HepG2 (cell line): ENCODE results near the gene SUSD2. TPM values are rescaled to one million over a fixed set of nuclear protein-coding genes. Genes with fewer than 3 reads are reported as not detected.

Experiments used
- BORCS8-MEF2B ChIP-seq: sonication (generic); formaldehyde crosslinking; IDR thresholded peaks from 2 replicates; pipeline ENCODE4 v1.8.0; 2022; ENCODE audit warnings: mild to moderate bottlenecking, missing genetic modification reagents
- CENPT ChIP-seq: sonication (generic); formaldehyde crosslinking; IDR thresholded peaks from 2 replicates; pipeline ENCODE4 v1.8.0; 2022; ENCODE audit warnings: low read depth, mild to moderate bottlenecking, moderate library complexity, missing genetic modification reagents
- HNF4G ChIP-seq, 2 experiments: sonication (generic) in 1 of 2; formaldehyde crosslinking in 1 of 2; IDR thresholded peaks; 2 replicates each; pipeline versions ENCODE4 v1.4.0 to v1.6.1; 2011 to 2020; ENCODE audit warnings: borderline replicate concordance in 2 of 2, low read depth in 2 of 2, mild to moderate bottlenecking in 2 of 2, low read length in 1 of 2, missing genetic modification reagents in 1 of 2, moderate library complexity in 1 of 2
- KAT8 ChIP-seq: IDR thresholded peaks from 2 replicates; pipeline ENCODE4 v1.6.1; 2016; ENCODE audit warnings: missing genetic modification reagents, missing compliant biosample characterization
- KLF11 ChIP-seq: IDR thresholded peaks from 2 replicates; pipeline ENCODE4 v1.6.1; 2016; ENCODE audit warnings: missing compliant biosample characterization
- PCBP2 ChIP-seq: fragments of 200-400 bp; formaldehyde crosslinking; optimal IDR thresholded peaks from 2 replicates; pipeline ENCODE3; 2018; ENCODE audit warnings: low read length, low read depth; ENCODE audit not compliant: poor library complexity, severe bottlenecking
- POGZ ChIP-seq: sonication (generic); formaldehyde crosslinking; IDR thresholded peaks from 2 replicates; pipeline ENCODE4 v1.4.0; 2020; ENCODE audit warnings: mild to moderate bottlenecking, missing genetic modification reagents
- RARA ChIP-seq: IDR thresholded peaks from 2 replicates; pipeline ENCODE4 v1.6.1; 2016; ENCODE audit warnings: missing genetic modification reagents, missing compliant biosample characterization
- RXRB ChIP-seq: IDR thresholded peaks from 2 replicates; pipeline ENCODE4 v1.6.1; 2016; ENCODE audit warnings: borderline replicate concordance, missing genetic modification reagents, missing compliant biosample characterization
- SMAD9 ChIP-seq: sonication (generic); formaldehyde crosslinking; IDR thresholded peaks from 2 replicates; pipeline ENCODE4 v1.5.1; 2020; ENCODE audit warnings: mild to moderate bottlenecking, missing genetic modification reagents
- SNAPC2 ChIP-seq: sonication (generic); formaldehyde crosslinking; IDR thresholded peaks from 2 replicates; pipeline ENCODE4 v1.8.1; 2022; ENCODE audit warnings: mild to moderate bottlenecking, missing genetic modification reagents
- SOX13 ChIP-seq, 3 experiments: fragments of 450-650 bp in 1 of 3; sonication (generic) in 1 of 3; formaldehyde crosslinking in 1 of 3; IDR thresholded peaks in 2 of 3; conservative IDR thresholded peaks in 1 of 3; 2 replicates each; pipeline versions ENCODE4 v1.5.0 to v1.6.1; 2016 to 2020; ENCODE audit warnings: antibody characterized with exemption in 1 of 3, mild to moderate bottlenecking in 1 of 3, missing compliant biosample characterization in 1 of 3, missing genetic modification reagents in 1 of 3, moderate library complexity in 1 of 3
- SRSF1 ChIP-seq: fragments of 200-400 bp; formaldehyde crosslinking; optimal IDR thresholded peaks from 2 replicates; pipeline ENCODE3; 2017; ENCODE audit warnings: mild to moderate bottlenecking, low read depth, low read length, moderate library complexity
- THAP11 ChIP-seq: IDR thresholded peaks from 2 replicates; pipeline ENCODE4 v1.6.1; 2016; ENCODE audit warnings: missing biosample characterization, missing genetic modification reagents
- ZNF296 ChIP-seq: sonication (generic); formaldehyde crosslinking; conservative IDR thresholded peaks from 2 replicates; pipeline ENCODE4 v1.5.0; 2020; ENCODE audit warnings: mild to moderate bottlenecking, missing genetic modification reagents
- ZNF501 ChIP-seq: sonication (generic); formaldehyde crosslinking; IDR thresholded peaks from 2 replicates; pipeline ENCODE4 v1.5.1; 2020; ENCODE audit warnings: mild to moderate bottlenecking, moderate library complexity, missing genetic modification reagents
- ZNF629 ChIP-seq: sonication (generic); formaldehyde crosslinking; conservative IDR thresholded peaks from 2 replicates; pipeline ENCODE4 v1.5.0; 2020; ENCODE audit warnings: missing genetic modification reagents
- polyA plus RNA-seq, 8 experiments: library from polyadenylated mRNA; depleted of rRNA in 3 of 8; stranded (reverse) in 7 of 8; unstranded in 1 of 8; fragments of >200 nt; fragmentation: Illumina TruSeq in 4 of 8; extraction: Trizol in 4 of 8; gene quantifications; 2 replicates each; pipeline versions ENCODE4 v1.2.1 to v1.2.3, GENCODE V29; 2011 to 2016; ENCODE audit warnings: low read depth in 4 of 8, missing spikeins in 1 of 8, mixed read lengths in 1 of 8; ENCODE audit not compliant: insufficient read depth in 1 of 8
- total RNA-seq, 5 experiments: library from RNA; depleted of rRNA; stranded (reverse); fragments of >200 nt; fragmentation: Illumina TruSeq; extraction: Trizol; gene quantifications; 2 replicates each; pipeline ENCODE4 v1.2.3, GENCODE V29; 2016; ENCODE audit warnings: low read depth in 1 of 5
- TF ChIP-seq, protein P1 (sequence below): sonication (generic); formaldehyde crosslinking; IDR thresholded peaks from 2 replicates; pipeline ENCODE4 v1.4.0; 2020; ENCODE audit warnings: missing genetic modification reagents, borderline replicate concordance
- TF ChIP-seq, protein P2 (sequence below): sonication (generic); formaldehyde crosslinking; IDR thresholded peaks from 2 replicates; pipeline ENCODE4 v1.9.0; 2021; ENCODE audit warnings: missing genetic modification reagents, borderline replicate concordance
- TF ChIP-seq, protein P3 (sequence below): sonication (generic); formaldehyde crosslinking; IDR thresholded peaks from 2 replicates; pipeline ENCODE4 v1.5.1; 2020; ENCODE audit warnings: mild to moderate bottlenecking, missing genetic modification reagents, borderline replicate concordance

Gene SUSD2
- total and polyA plus RNA-seq, 2 of the 13 experiments (the other 11 are each of a cell fraction or from before 2014, with no cell fraction given) = 2.1 to 11.0 TPM

DNA sequence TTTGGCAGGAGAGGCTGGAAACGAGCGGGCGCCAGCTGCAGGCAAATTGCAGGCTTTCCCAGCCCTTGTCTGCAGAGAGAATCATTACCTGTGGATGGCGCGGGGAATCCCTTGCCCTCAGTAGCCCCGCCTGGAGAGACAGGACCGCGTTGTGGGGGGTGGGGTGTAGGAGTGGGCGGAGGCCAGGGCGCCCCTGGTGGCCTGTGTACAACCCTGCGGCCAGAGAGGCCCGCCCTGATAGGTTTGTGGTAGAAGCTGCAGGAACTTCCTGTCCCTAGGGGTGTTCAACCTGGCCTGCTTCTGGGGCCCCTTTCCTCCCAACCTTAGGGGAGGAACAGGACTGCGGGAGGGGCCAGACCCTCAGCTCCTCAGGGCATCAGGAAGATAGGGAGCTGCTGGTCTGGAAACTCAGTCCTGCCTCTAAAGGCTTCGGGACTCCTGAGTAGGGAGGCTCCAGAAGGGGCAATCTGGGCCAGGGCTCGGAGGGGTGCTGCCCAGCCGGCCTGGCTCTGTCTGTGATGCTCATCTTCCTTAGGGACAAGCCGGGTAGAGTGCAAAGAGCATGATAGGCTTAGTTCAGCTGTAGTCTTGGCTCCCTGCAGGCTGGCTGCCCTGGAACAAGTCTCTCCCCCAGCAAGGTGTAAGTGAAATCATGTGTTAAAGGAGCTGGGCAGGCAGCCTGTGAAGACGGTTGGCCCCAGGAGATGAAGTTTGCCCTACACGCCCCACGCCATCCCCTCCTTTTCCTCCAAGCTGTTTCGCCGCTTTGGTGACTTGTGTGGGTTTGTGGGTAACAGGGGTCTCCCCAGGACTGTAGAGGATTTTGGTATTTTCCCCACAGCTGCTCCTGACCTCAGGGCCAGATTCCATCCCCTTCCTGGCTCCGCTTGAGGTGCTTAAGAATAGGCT lies 24.1 kb upstream of the SUSD2 start (continued):
- TF ChIP-seq SMAD9 (CRISPR knock-in tag) = no peak
- 0 out of 2 replicates have a peak, but pooled peaks have one; percentile 8 for TF ChIP-seq RARA (CRISPR knock-in tag)
- no peak for TF ChIP-seq CENPT (CRISPR knock-in tag)
- TF ChIP-seq KLF11 (CRISPR knock-in tag) = no peak
- TF ChIP-seq, protein P1, sequence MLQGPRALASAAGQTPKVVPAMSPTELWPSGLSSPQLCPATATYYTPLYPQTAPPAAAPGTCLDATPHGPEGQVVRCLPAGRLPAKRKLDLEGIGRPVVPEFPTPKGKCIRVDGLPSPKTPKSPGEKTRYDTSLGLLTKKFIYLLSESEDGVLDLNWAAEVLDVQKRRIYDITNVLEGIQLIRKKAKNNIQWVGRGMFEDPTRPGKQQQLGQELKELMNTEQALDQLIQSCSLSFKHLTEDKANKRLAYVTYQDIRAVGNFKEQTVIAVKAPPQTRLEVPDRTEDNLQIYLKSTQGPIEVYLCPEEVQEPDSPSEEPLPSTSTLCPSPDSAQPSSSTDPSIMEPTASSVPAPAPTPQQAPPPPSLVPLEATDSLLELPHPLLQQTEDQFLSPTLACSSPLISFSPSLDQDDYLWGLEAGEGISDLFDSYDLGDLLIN (CRISPR knock-in tag) = no peak
- TF ChIP-seq POGZ (CRISPR knock-in tag) = peak; percentile 36; the same call in 1 of the 2 replicates
- no peak for TF ChIP-seq SOX13 (IDR thresholded peaks at IDR 0.05)
- TF ChIP-seq SOX13 (CRISPR knock-in tag; conservative IDR thresholded peaks at IDR 0.05 in 1 of 2, IDR thresholded peaks at IDR 0.05 in 1 of 2) = 0 out of 4 replicates have a peak, but pooled peaks of 1 of the 2 experiments have one; percentile 8
- TF ChIP-seq BORCS8-MEF2B (CRISPR knock-in tag) = no peak
- no peak for TF ChIP-seq SNAPC2 (CRISPR knock-in tag)
- TF ChIP-seq, protein P2, sequence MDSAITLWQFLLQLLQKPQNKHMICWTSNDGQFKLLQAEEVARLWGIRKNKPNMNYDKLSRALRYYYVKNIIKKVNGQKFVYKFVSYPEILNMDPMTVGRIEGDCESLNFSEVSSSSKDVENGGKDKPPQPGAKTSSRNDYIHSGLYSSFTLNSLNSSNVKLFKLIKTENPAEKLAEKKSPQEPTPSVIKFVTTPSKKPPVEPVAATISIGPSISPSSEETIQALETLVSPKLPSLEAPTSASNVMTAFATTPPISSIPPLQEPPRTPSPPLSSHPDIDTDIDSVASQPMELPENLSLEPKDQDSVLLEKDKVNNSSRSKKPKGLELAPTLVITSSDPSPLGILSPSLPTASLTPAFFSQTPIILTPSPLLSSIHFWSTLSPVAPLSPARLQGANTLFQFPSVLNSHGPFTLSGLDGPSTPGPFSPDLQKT = no peak
- no peak for TF ChIP-seq ZNF629 (CRISPR knock-in tag)
- TF ChIP-seq KAT8 (CRISPR knock-in tag) = peak; percentile 66
- no peak for TF ChIP-seq ZNF296 (CRISPR knock-in tag)
- peak; percentile 53 for TF ChIP-seq THAP11
- TF ChIP-seq PCBP2 = no peak
- TF ChIP-seq HNF4G (IDR thresholded peaks at IDR 0.05; ENCODE audit: borderline replicate concordance, low read depth, low read length) = no peak; the same call in 1 of the 2 replicates
- TF ChIP-seq HNF4G (CRISPR knock-in tag; IDR thresholded peaks at IDR 0.05; ENCODE audit: borderline replicate concordance, low read depth) = no peak
- TF ChIP-seq ZNF501 (CRISPR knock-in tag) = peak; percentile 73; the same call in 1 of the 2 replicates
- TF ChIP-seq, protein P3, sequence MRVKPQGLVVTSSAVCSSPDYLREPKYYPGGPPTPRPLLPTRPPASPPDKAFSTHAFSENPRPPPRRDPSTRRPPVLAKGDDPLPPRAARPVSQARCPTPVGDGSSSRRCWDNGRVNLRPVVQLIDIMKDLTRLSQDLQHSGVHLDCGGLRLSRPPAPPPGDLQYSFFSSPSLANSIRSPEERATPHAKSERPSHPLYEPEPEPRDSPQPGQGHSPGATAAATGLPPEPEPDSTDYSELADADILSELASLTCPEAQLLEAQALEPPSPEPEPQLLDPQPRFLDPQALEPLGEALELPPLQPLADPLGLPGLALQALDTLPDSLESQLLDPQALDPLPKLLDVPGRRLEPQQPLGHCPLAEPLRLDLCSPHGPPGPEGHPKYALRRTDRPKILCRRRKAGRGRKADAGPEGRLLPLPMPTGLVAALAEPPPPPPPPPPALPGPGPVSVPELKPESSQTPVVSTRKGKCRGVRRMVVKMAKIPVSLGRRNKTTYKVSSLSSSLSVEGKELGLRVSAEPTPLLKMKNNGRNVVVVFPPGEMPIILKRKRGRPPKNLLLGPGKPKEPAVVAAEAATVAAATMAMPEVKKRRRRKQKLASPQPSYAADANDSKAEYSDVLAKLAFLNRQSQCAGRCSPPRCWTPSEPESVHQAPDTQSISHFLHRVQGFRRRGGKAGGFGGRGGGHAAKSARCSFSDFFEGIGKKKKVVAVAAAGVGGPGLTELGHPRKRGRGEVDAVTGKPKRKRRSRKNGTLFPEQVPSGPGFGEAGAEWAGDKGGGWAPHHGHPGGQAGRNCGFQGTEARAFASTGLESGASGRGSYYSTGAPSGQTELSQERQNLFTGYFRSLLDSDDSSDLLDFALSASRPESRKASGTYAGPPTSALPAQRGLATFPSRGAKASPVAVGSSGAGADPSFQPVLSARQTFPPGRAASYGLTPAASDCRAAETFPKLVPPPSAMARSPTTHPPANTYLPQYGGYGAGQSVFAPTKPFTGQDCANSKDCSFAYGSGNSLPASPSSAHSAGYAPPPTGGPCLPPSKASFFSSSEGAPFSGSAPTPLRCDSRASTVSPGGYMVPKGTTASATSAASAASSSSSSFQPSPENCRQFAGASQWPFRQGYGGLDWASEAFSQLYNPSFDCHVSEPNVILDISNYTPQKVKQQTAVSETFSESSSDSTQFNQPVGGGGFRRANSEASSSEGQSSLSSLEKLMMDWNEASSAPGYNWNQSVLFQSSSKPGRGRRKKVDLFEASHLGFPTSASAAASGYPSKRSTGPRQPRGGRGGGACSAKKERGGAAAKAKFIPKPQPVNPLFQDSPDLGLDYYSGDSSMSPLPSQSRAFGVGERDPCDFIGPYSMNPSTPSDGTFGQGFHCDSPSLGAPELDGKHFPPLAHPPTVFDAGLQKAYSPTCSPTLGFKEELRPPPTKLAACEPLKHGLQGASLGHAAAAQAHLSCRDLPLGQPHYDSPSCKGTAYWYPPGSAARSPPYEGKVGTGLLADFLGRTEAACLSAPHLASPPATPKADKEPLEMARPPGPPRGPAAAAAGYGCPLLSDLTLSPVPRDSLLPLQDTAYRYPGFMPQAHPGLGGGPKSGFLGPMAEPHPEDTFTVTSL (CRISPR knock-in tag) = no peak
- peak; percentile 65; the same call in 1 of the 2 replicates for TF ChIP-seq RXRB (CRISPR knock-in tag)
- TF ChIP-seq SRSF1 = peak; percentile 55
